ENCODE results near the gene SH3PXD2B. TPM values are rescaled to one million over a fixed set of nuclear protein-coding genes. Genes with fewer than 3 reads are reported as not detected.

SH3PXD2B gene
- total RNA-seq, 1 donor from 2014 or later = 12.0 TPM

- Histone ChIP-seq H3K4me3 (ENCODE audit: low read length in 3 of 3) (peak overlapping the region; percentile 81 to 85 (median 85)), H3K27ac (ENCODE audit: low read depth, low read length) (peak overlapping the region; percentile 81), H3K9ac (ENCODE audit: low read depth in 1 of 3, low read length in 3 of 3) (peak overlapping the region; percentile 81 to 84 (median 83)), H3K4me1 (ENCODE audit: control insufficient read depth in 3 of 3, insufficient read depth in 3 of 3, low read length in 3 of 3) (peaks cover 6 to 23% (median 23%) of the 10 kb centered on the region in 3 donors), H3K27me3 (ENCODE audit: control insufficient read depth in 3 of 3, insufficient read depth in 3 of 3, low read length in 3 of 3) (no peaks in the 10 kb centered on the region), H3K36me3 (ENCODE audit: control insufficient read depth in 3 of 3, insufficient read depth in 3 of 3, low read length in 3 of 3) (no peaks in the 10 kb centered on the region), H3K9me3 (ENCODE audit: control insufficient read depth in 3 of 3, low read length in 3 of 3) (no peaks in the 10 kb centered on the region)
Measured at GRCh38 chr5:172284611-172284980, 169.7 kb downstream of the SH3PXD2B start.

GRCh38 chr5:172283862-172284610, 170.3 kb downstream of the SH3PXD2B start:
- H3K9ac ChIP-seq (ENCODE audit: low read depth in 1 of 3, low read length in 3 of 3) = peak overlapping the region; percentile 81 to 86 (median 84)
- H3K27ac ChIP-seq (ENCODE audit: low read depth, low read length) = peak overlapping the region; percentile 81
- H3K27me3 ChIP-seq (ENCODE audit: control insufficient read depth in 3 of 3, insufficient read depth in 3 of 3, low read length in 3 of 3) = no peaks in the 10 kb centered on the region
- H3K36me3 ChIP-seq (ENCODE audit: control insufficient read depth in 3 of 3, insufficient read depth in 3 of 3, low read length in 3 of 3) = no peaks in the 10 kb centered on the region
- H3K4me3 ChIP-seq (ENCODE audit: low read length in 3 of 3) = peak overlapping the region; percentile 81 to 85 (median 85)
- H3K9me3 ChIP-seq (ENCODE audit: control insufficient read depth in 3 of 3, low read length in 3 of 3) = no peaks in the 10 kb centered on the region
- H3K4me1 ChIP-seq (ENCODE audit: control insufficient read depth in 3 of 3, insufficient read depth in 3 of 3, low read length in 3 of 3) = peaks cover 6 to 23% (median 23%) of the 10 kb centered on the region in 3 donors

- no peaks in the 10 kb centered on the region for H3K36me3 ChIP-seq (ENCODE audit: control insufficient read depth in 3 of 3, insufficient read depth in 3 of 3, low read length in 3 of 3)
- peaks cover 6 to 23% (median 23%) of the 10 kb centered on the region in 3 donors for H3K4me1 ChIP-seq (ENCODE audit: control insufficient read depth in 3 of 3, insufficient read depth in 3 of 3, low read length in 3 of 3)
- peak within 1 kb of the TSS; percentile 84 to 86 (median 84) for H3K9ac ChIP-seq (ENCODE audit: low read depth in 1 of 3, low read length in 3 of 3)
- peak within 1 kb of the TSS; percentile 81 to 85 (median 85) for H3K4me3 ChIP-seq (ENCODE audit: low read length in 3 of 3)
- peak within 1 kb of the TSS; percentile 84 for H3K27ac ChIP-seq (ENCODE audit: low read depth, low read length)
- no peaks in the 10 kb centered on the region for H3K27me3 ChIP-seq (ENCODE audit: control insufficient read depth in 3 of 3, insufficient read depth in 3 of 3, low read length in 3 of 3)
- no peaks in the 10 kb centered on the region for H3K9me3 ChIP-seq (ENCODE audit: control insufficient read depth in 3 of 3, low read length in 3 of 3)
Measured at GRCh38 chr5:172283020-172283861, 171.1 kb downstream of the SH3PXD2B start, which contains the start of gene UBTD2. UBTD2 (minus strand) TSS chr5:172283764; CDS start chr5:172283665, 99 bp downstream.

GRCh38 chr5:172282272-172283019, 171.9 kb downstream of the SH3PXD2B start:
- Histone ChIP-seq H3K36me3 (ENCODE audit: control insufficient read depth in 3 of 3, insufficient read depth in 3 of 3, low read length in 3 of 3) (no peaks in the 10 kb centered on the region), H3K27me3 (ENCODE audit: control insufficient read depth in 3 of 3, insufficient read depth in 3 of 3, low read length in 3 of 3) (no peaks in the 10 kb centered on the region), H3K4me3 (ENCODE audit: low read length in 3 of 3) (peak overlapping the region; percentile 80 to 83 (median 81)), H3K27ac (ENCODE audit: low read depth, low read length) (peak overlapping the region; percentile 84), H3K9ac (ENCODE audit: low read depth in 1 of 3, low read length in 3 of 3) (peak overlapping the region; percentile 83 to 86 (median 84)), H3K9me3 (ENCODE audit: control insufficient read depth in 3 of 3, low read length in 3 of 3) (no peaks in the 10 kb centered on the region), H3K4me1 (ENCODE audit: control insufficient read depth in 3 of 3, insufficient read depth in 3 of 3, low read length in 3 of 3) (peaks cover 6 to 23% (median 23%) of the 10 kb centered on the region in 3 donors)

- H3K36me3 ChIP-seq (ENCODE audit: control insufficient read depth in 3 of 3, insufficient read depth in 3 of 3, low read length in 3 of 3) = no peaks in the 10 kb centered on the region
- no peak overlapping the region for H3K27ac ChIP-seq (ENCODE audit: low read depth, low read length)
- peaks cover 6 to 23% (median 23%) of the 10 kb centered on the region in 3 donors for H3K4me1 ChIP-seq (ENCODE audit: control insufficient read depth in 3 of 3, insufficient read depth in 3 of 3, low read length in 3 of 3)
- H3K4me3 ChIP-seq (ENCODE audit: low read length in 3 of 3) = peak overlapping the region in 2 of 3 donors; percentile 15 to 19
- peak overlapping the region in 1 of 3 donors; percentile 84 for H3K9ac ChIP-seq (ENCODE audit: low read depth in 1 of 3, low read length in 3 of 3)
- H3K9me3 ChIP-seq (ENCODE audit: control insufficient read depth in 3 of 3, low read length in 3 of 3) = no peaks in the 10 kb centered on the region
- no peaks in the 10 kb centered on the region for H3K27me3 ChIP-seq (ENCODE audit: control insufficient read depth in 3 of 3, insufficient read depth in 3 of 3, low read length in 3 of 3)
Measured at GRCh38 chr5:172281346-172281745, 173.0 kb downstream of the SH3PXD2B start.

- Histone ChIP-seq H3K9ac (ENCODE audit: low read depth in 1 of 3, low read length in 3 of 3) (peak overlapping the region in 1 of 3 donors; percentile 84), H3K9me3 (ENCODE audit: control insufficient read depth in 3 of 3, low read length in 3 of 3) (no peaks in the 10 kb centered on the region), H3K4me3 (ENCODE audit: low read length in 3 of 3) (no peak overlapping the region), H3K27ac (ENCODE audit: low read depth, low read length) (no peak overlapping the region), H3K36me3 (ENCODE audit: control insufficient read depth in 3 of 3, insufficient read depth in 3 of 3, low read length in 3 of 3) (no peaks in the 10 kb centered on the region), H3K27me3 (ENCODE audit: control insufficient read depth in 3 of 3, insufficient read depth in 3 of 3, low read length in 3 of 3) (no peaks in the 10 kb centered on the region), H3K4me1 (ENCODE audit: control insufficient read depth in 3 of 3, insufficient read depth in 3 of 3, low read length in 3 of 3) (peaks cover 6 to 23% (median 23%) of the 10 kb centered on the region in 3 donors)
Measured at GRCh38 chr5:172280929-172281328, 173.4 kb downstream of the SH3PXD2B start.

GRCh38 chr5:172280317-172280716, 174.0 kb downstream of the SH3PXD2B start:
- Histone ChIP-seq H3K4me3 (ENCODE audit: low read length in 3 of 3) (no peak overlapping the region), H3K4me1 (ENCODE audit: control insufficient read depth in 3 of 3, insufficient read depth in 3 of 3, low read length in 3 of 3) (peaks cover 6 to 23% (median 18%) of the 10 kb centered on the region in 3 donors), H3K27me3 (ENCODE audit: control insufficient read depth in 3 of 3, insufficient read depth in 3 of 3, low read length in 3 of 3) (no peaks in the 10 kb centered on the region), H3K9me3 (ENCODE audit: control insufficient read depth in 3 of 3, low read length in 3 of 3) (no peaks in the 10 kb centered on the region), H3K9ac (ENCODE audit: low read depth in 1 of 3, low read length in 3 of 3) (no peak overlapping the region), H3K27ac (ENCODE audit: low read depth, low read length) (no peak overlapping the region), H3K36me3 (ENCODE audit: control insufficient read depth in 3 of 3, insufficient read depth in 3 of 3, low read length in 3 of 3) (no peaks in the 10 kb centered on the region)

GRCh38 chr5:172278356-172278755, 176.0 kb downstream of the SH3PXD2B start:
- Histone ChIP-seq H3K9ac (ENCODE audit: low read depth in 1 of 3, low read length in 3 of 3) (no peak overlapping the region), H3K4me1 (ENCODE audit: control insufficient read depth in 3 of 3, insufficient read depth in 3 of 3, low read length in 3 of 3) (peaks cover 6 to 18% (median 13%) of the 10 kb centered on the region in 3 donors), H3K27me3 (ENCODE audit: control insufficient read depth in 3 of 3, insufficient read depth in 3 of 3, low read length in 3 of 3) (no peaks in the 10 kb centered on the region), H3K4me3 (ENCODE audit: low read length in 3 of 3) (no peak overlapping the region), H3K36me3 (ENCODE audit: control insufficient read depth in 3 of 3, insufficient read depth in 3 of 3, low read length in 3 of 3) (no peaks in the 10 kb centered on the region), H3K9me3 (ENCODE audit: control insufficient read depth in 3 of 3, low read length in 3 of 3) (no peaks in the 10 kb centered on the region), H3K27ac (ENCODE audit: low read depth, low read length) (no peak overlapping the region)

- Histone ChIP-seq H3K4me3 (ENCODE audit: low read length in 3 of 3) (no peak overlapping the region), H3K36me3 (ENCODE audit: control insufficient read depth in 3 of 3, insufficient read depth in 3 of 3, low read length in 3 of 3) (no peaks in the 10 kb centered on the region), H3K27ac (ENCODE audit: low read depth, low read length) (no peak overlapping the region), H3K27me3 (ENCODE audit: control insufficient read depth in 3 of 3, insufficient read depth in 3 of 3, low read length in 3 of 3) (no peaks in the 10 kb centered on the region), H3K4me1 (ENCODE audit: control insufficient read depth in 3 of 3, insufficient read depth in 3 of 3, low read length in 3 of 3) (peaks cover 0 to 1% (median under 1%) of the 10 kb centered on the region in 3 donors), H3K9ac (ENCODE audit: low read depth in 1 of 3, low read length in 3 of 3) (no peak overlapping the region), H3K9me3 (ENCODE audit: control insufficient read depth in 3 of 3, low read length in 3 of 3) (no peaks in the 10 kb centered on the region)
Measured at GRCh38 chr5:172276214-172276613, 178.1 kb downstream of the SH3PXD2B start.
